ENCODE data around the gene ARFIP2. TPM values are rescaled to one million over a fixed set of nuclear protein-coding genes. Genes with fewer than 3 reads are reported as not detected.
A peak's percentile ranks its signal among the peaks of the same experiment; 100 is the strongest.

Gene ARFIP2
- total RNA-seq, 4 donors from 2014 or later, result 51.3 to 63.3 (median 54.1) TPM

DNA sequence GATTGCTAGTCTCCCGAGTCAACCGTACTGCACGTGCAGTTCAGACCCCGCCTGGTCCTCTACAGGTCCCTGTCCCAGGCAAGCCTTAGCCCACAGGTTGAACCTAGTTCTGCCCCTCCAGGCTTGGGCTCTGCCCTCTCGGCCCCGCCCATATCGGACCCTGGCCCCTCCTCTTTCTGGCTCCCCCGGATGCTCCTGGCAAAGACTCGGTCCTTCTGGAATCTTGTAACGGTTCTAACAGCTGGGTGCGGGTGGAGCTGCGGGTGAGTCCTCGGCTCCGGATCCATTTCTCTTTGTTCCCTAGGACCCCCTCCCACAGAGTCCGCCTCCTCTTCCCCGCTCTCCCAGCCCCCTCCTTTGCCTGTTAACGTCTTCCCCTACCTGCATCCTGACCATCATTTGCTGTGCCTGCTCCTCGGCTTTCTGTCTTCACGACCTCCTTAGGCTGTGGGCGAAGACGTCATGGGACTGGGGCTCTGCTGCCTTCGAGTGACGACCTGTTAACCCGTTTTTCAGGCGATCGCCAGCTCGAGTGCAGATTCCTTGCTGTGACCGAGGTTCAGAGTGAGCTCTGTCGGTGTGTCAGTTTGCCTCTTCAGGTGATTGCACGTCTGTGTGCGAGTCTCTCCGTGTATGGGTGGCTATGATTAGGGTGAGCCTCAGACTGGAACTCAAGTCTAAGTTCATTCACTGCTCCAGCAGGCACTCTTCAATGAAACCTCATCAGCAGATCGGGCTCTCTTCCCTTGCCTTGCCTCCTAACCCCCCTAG is 16.1 kb upstream of the ARFIP2 start, which contains the start of gene DNHD1:
TSS of gene DNHD1 (plus strand) at position 212 of the 771 bp plus-strand sequence. CDS start 936 bp downstream, outside the sequence.
- DNase-seq (ENCODE audit: low spot score) (no peak), ATAC-seq (ENCODE audit: low FRiP score) (peak; percentile 53)
- TF ChIP-seq, protein P1, sequence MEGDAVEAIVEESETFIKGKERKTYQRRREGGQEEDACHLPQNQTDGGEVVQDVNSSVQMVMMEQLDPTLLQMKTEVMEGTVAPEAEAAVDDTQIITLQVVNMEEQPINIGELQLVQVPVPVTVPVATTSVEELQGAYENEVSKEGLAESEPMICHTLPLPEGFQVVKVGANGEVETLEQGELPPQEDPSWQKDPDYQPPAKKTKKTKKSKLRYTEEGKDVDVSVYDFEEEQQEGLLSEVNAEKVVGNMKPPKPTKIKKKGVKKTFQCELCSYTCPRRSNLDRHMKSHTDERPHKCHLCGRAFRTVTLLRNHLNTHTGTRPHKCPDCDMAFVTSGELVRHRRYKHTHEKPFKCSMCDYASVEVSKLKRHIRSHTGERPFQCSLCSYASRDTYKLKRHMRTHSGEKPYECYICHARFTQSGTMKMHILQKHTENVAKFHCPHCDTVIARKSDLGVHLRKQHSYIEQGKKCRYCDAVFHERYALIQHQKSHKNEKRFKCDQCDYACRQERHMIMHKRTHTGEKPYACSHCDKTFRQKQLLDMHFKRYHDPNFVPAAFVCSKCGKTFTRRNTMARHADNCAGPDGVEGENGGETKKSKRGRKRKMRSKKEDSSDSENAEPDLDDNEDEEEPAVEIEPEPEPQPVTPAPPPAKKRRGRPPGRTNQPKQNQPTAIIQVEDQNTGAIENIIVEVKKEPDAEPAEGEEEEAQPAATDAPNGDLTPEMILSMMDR (IDR thresholded peaks at IDR 0.05), result no peak

DNA sequence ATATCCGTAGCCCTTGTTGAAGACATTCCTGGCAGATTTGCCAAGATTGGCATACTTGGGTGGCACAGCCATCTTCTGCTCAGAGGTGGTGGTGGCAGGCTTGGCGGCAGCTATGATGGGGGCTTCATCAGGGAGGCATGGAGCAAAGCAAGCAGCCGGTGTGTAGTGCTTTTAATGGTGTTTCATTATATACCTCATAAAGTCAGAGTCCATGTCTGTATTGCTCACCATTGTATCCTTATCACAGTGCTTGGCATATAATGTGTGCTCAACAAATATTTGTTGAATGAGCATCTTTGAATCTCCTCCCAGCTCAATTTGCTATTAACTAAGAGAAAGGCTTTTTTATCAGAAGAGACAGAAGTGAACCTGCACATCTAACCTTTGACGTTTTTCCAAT is 8.2 kb upstream of the ARFIP2 start:
- no peak for ATAC-seq (ENCODE audit: low FRiP score)
- DNase-seq (ENCODE audit: low spot score), result no peak
- TF ChIP-seq, protein P1 (IDR thresholded peaks at IDR 0.05), result no peak

DNA sequence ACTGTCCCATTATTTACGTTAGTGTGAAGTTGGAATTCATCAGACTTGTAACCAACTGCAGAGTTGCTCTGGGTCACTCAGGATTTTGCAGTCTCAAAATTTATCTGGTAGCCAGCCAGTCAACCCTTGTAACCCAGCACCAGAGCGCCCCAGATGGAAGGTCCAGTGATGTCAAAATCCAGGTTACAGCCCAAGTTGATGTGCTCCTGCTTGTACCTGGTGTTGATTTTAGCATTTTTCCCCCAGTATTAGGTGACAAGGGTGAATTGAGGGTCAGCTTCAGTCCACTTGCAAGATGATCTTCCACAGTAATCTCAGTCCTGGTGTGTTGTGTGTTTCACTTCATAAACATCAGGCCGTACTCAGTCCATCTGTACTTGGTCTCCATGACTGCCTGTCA is 7.7 kb upstream of the ARFIP2 start:
- DNase-seq (ENCODE audit: low spot score) (no peak), ATAC-seq (ENCODE audit: low FRiP score) (no peak)
- TF ChIP-seq, protein P1 (IDR thresholded peaks at IDR 0.05), result no peak

DNA sequence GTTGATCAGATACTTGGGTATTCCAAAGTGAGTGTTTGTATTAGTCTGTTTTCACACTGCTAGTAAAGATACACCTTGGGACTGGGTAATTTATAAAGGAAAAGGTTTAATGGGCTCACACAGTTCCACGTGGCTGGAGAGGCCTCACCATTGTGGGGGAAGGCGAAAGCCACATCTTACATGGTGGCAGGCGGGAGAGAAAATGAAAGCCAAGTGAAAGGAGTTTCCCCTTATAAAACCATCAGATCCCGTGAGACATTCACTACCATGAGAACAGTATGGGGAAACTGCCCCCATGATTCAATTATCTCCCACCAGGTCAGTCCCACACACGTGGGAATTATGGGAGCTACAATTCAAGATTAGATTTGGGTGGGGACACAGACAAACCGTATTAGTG is 7.2 kb upstream of the ARFIP2 start:
- TF ChIP-seq, protein P1 (IDR thresholded peaks at IDR 0.05), result no peak
- no peak for ATAC-seq (ENCODE audit: low FRiP score)
- DNase-seq (ENCODE audit: low spot score), result no peak

DNA sequence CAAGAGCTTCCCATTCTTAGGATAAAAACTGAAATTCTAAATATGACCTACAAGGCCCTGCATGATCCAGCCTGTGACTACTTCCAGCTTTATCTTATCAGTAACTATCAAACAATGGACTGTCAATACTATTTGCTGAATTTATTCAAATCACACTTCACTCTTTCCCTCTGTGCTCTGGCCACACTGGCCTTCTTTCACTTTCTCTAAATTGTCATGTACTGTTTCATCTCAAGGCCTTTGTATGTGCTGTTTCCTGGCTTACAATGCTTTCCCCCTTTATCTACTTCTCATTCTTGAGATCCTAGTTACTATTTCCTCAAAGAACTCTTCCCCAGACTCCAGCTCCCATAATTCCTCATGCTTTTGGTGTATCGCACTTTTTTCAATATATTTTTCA is 5.8 kb upstream of the ARFIP2 start:
- ATAC-seq (ENCODE audit: low FRiP score), result no peak
- TF ChIP-seq, protein P1 (IDR thresholded peaks at IDR 0.05), result no peak
- no peak for DNase-seq (ENCODE audit: low spot score)

DNA sequence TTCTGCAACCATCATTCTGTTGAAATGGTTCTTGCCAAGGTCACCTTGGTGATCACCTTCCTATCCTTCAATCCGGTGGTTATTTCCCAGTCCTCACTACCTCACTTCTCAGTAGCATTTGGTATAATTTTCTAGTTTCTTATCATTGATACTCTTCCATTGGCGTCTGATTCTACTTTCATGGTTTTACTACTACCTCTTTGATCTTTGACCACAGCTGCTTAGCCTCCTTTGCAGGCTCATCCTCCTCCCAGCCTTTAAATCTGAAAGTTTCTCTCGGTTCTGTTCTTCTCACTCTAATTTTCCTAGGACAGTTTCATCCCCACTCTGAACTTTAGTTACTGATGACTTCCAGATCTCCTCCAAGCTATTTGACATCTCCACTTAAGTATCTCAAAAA is 5.1 kb upstream of the ARFIP2 start:
- DNase-seq (ENCODE audit: low spot score) (no peak), ATAC-seq (ENCODE audit: low FRiP score) (no peak)
- TF ChIP-seq, protein P1 (IDR thresholded peaks at IDR 0.05), result no peak

DNA sequence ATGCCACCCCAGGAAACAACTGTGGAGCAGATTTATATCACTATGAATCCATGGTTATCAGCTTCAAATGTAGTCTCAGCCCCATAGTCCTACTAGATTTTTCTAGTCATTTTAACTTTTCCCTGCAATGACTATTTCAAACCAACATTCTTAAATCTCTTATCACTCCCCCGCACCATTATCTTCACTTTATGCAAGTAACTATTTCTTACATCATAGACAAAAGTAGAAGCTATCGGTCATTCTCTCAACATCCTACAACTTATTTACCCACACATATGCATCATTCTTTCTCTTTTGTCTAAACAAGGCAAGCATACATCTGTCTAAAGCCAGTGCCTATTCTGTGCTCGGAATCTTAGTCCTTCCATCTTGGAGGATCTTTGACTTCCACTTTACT is 4.5 kb upstream of the ARFIP2 start:
- TF ChIP-seq, protein P1 (IDR thresholded peaks at IDR 0.05), result no peak
- DNase-seq (ENCODE audit: low spot score), result no peak
- ATAC-seq (ENCODE audit: low FRiP score), result no peak

Data from omental fat pad (tissue), 4 donors.